ENCODE data around the gene GRID1.

Gene GRID1

GRCh38 chr10:86410542-86411124 lies 44.0 kb upstream of the GRID1 start:
- peak; percentile 82 for DNase-seq (ENCODE audit: low read depth)
- H3K4me3 ChIP-seq (ENCODE audit: control insufficient read depth, low read depth, low read length), result no peak overlapping the region
- no peak for TF ChIP-seq CTCF (conservative IDR thresholded peaks at IDR 0.05; ENCODE audit: control insufficient read depth, insufficient read depth, low read depth, low read length)

GRCh38 chr10:86409183-86409582 lies 42.6 kb upstream of the GRID1 start:
- no peak overlapping the region for H3K4me3 ChIP-seq (ENCODE audit: control insufficient read depth, low read depth, low read length)
- no peak for DNase-seq (ENCODE audit: low read depth)
- TF ChIP-seq CTCF (conservative IDR thresholded peaks at IDR 0.05; ENCODE audit: control insufficient read depth, insufficient read depth, low read depth, low read length), result no peak

GRCh38 chr10:86403183-86403797 lies 36.7 kb upstream of the GRID1 start:
- TF ChIP-seq CTCF (conservative IDR thresholded peaks at IDR 0.05; ENCODE audit: control insufficient read depth, insufficient read depth, low read depth, low read length), result no peak
- H3K4me3 ChIP-seq (ENCODE audit: control insufficient read depth, low read depth, low read length), result no peak overlapping the region
- DNase-seq (ENCODE audit: low read depth), result no peak

GRCh38 chr10:86402283-86402941 lies 35.8 kb upstream of the GRID1 start:
- TF ChIP-seq CTCF (conservative IDR thresholded peaks at IDR 0.05; ENCODE audit: control insufficient read depth, insufficient read depth, low read depth, low read length), result no peak
- no peak overlapping the region for H3K4me3 ChIP-seq (ENCODE audit: control insufficient read depth, low read depth, low read length)
- no peak for DNase-seq (ENCODE audit: low read depth)

GRCh38 chr10:86401588-86402282 lies 35.1 kb upstream of the GRID1 start:
- H3K4me3 ChIP-seq (ENCODE audit: control insufficient read depth, low read depth, low read length), result peak overlapping the region; percentile 57

More at GRCh38 chr10:86401588-86402282, 35.1 kb upstream of the GRID1 start:
- no peak for DNase-seq (ENCODE audit: low read depth)
- TF ChIP-seq CTCF (conservative IDR thresholded peaks at IDR 0.05; ENCODE audit: control insufficient read depth, insufficient read depth, low read depth, low read length), result no peak

Measured in fibroblast of mammary gland (primary cell).